Stimulated activated CD8-positive, alpha-beta memory T cell treated with anti-CD3 and anti-CD28 coated beads, Interleukin-4, amount 100 ng/mL, for 1 hour (primary cell): ENCODE data around the gene P4HA3.
A peak's percentile ranks its signal among the peaks of the same experiment; 100 is the strongest.

ENCODE experiments used
- DNase-seq, 2 donors: peaks; one replicate each; pipeline ENCODE4 v3.0.0-alpha.2; 2020; ENCODE audit warnings: low read depth in 2 of 2, low spot score in 1 of 2

P4HA3 gene

DNA sequence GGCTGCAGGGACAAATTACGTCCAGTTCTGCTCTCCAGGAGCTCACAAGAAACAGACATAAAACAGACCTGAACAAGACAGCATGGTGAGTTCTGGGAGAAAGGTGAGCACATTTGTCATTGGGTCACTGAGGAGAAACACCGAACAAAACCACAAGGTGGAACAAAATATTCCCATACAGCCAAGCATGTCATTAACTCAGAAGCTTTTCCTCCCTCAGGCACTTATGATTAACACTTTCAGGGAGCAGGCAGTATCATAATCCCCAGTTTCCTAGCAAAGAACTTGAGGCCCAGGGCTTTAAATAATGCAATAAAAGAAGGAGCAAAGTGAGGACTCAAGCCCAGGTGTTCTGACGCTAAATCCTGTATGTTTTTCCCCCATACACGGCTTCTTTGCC lies 43.0 kb downstream of the P4HA3 start:
- DNase-seq = no peak

DNA sequence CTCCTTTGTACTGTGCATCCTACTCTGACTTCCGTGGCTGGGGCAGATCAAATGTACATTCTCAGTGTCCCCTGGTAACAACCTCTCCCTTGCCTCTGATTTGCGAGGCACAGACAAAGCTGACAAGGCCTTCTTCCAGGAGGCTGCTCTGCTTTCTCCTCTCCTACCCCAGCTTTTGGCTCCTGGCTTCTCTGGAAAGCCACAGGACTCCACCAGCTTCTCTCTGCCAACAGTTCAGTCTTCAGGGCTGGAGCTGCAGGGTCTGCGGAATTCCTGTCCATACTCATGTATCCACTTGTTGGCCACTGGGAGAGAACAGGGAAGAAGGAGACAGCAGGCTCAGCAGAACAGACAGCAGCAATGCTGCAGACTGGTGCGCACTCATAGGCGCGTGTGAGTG lies 44.4 kb downstream of the P4HA3 start:
- DNase-seq = no peak

DNA sequence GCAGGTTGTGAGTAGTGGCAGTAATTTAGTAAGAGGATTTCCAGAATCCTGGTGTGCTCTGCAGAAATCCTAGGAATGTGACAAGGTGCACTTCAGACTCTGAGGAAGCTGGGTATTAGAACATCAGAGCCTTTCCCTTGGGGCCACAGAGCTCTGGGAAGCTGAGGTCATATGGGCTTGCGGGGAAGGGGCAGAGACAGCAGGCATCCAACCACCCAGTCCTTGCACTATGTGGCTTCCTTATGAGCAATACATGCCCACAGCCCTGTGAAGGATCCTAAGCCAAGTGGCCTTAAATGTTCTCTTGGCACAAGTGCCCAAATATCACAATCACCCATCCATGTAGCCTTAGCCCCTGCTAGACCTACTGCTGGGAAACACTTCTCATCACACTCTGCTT lies 46.2 kb downstream of the P4HA3 start:
- DNase-seq = no peak

DNA sequence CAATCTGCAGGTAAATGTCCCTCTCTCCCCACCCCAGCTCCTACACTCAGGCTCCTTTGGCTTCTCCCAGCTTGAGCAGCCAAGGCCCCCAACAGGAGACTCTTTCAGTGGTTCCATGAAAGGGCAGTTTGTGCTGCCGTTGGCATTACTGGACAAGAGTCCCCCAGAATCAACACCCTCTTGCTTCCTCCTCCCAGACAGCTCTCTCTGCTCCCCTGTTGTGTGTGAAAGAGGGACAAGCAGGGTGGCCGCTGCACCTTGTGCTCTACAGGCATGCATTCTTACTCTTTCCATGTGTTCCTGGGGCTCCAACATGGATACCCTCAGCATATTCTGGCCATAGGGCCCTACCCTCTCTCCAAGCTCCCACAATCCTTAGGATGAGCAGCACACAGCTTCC lies 48.7 kb downstream of the P4HA3 start:
- no peak for DNase-seq

DNA sequence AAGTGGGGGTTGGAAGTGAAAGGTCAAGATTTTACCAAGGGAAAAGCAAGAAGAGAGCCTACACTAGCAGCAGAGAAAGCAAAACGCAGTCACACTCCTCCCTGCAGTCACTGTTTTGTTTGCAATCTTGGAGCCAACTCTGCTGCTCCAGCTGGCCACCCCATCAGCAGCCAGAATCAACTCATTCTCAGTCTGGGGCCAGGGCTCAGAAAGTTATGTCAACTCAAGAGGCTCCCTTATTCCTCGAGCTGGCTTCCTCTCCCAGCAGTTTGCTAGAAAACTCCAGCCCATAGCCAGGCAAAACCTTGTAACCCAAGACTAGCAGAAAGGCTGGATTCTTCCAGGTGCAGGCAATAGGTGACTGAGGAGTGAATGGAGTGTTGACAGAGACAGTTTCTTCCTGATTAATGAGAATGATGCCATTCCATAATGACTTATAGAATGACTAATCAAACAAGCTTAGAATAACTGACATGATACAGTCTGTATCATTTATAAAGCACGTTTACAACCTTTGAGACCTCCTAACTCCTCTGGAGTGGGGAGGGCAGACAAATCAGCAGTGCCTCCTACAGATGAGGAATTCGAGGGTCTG lies 53.4 kb downstream of the P4HA3 start:
- DNase-seq = no peak

DNA sequence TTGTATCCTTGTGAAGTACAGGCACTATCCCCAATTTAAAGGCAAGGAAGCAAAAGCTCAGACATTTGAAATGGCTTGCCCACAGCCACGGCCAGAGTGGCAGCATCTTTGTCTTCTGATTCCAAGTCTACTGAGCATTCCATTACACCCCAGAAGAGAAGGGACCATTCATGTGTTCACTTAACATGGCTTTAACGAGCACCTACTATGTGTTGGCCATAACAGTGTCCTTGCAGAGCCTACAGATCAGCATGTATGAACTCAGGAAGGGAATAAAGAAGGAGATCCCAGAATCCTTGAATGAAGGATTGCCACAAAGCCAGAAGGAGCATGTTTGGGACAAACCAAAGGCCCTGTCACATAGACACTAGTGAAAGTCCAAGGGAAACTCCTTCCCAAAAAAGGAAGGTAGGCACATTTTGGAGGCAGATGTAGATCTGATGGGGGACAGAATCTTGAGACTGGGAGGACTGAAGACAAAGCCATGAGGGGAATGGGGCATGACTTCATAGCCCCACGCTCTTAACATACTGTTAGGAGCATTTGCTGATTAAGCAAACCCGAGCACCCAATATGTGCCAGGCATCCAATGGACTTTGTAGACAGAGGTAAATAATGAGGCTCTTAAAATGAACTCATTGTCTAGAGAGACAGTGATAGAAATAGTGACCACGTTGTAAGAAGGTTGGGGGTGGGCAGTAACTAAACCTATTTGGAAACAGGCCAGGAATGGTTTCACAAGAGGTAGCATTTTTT lies 54.9 kb downstream of the P4HA3 start:
- no peak for DNase-seq

DNA sequence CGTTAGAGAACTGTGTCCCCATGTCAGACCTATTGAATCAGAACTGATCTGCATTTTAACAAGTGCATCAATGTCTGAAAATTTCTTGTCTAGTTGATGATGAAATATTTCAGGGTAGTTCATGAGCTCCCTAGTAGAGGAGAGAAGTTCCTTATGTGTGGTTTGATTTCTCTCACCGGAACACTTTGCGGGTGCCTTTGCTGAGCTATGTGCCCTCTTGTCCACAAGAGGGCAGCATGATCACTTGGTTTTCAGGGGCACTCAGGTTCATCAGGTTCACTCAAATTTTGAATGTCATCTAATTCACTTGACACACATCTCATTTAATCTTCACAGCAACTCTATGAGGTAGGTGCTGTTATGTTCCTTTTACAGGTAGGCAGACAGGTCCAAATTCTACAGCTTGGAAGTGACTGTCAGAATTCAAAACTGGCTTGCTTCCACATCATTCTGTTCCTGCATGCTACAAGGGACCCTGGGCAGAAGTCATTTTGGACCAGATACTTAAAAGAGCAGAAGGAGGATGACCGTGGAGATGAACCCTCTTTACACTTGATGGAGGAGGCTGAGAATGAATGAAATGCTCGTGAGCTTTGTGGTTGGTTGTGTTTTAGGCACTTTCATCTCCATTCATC lies 55.6 kb downstream of the P4HA3 start:
- DNase-seq = peak in 1 of 2 donors; percentile 29

DNA sequence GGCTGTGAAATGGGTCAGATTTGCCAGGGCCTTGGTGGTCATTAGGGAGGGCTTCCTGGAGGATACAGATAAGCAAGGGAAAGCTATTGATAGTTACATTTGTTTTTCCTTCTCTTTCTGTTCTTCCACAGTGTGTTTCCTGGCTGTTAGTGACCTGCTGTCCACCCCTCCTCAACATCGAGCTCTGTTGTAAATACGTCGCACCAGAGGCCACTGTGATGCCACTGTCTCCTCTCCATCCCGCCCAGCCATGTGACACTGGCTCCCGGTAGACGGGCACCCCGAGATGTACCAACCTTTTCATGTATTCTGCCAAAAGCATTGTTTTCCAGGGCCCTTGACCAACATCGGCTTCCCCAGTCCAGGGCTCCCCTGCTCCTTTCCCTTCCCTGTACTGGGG lies 58.1 kb downstream of the P4HA3 start:
- DNase-seq = no peak

DNA sequence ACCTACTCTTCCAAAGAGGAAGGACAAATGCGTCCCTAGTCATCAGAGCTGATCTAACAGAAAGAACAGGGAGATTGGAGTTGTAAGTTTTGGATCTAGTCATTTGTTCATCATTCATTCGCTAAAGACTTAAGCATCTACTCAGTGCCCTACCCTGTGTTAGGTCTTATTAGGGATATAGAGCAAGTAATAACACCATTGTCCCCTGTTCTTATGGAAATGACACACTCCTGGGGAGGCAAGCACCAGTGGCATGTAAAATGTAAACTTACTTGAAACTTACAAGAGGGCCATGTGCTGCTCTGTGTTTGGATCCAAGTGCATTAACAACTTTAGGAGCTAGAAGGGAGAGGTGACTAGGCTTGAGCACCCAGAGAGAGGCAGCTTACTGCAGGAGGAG lies 61.9 kb downstream of the P4HA3 start:
- DNase-seq = no peak

DNA sequence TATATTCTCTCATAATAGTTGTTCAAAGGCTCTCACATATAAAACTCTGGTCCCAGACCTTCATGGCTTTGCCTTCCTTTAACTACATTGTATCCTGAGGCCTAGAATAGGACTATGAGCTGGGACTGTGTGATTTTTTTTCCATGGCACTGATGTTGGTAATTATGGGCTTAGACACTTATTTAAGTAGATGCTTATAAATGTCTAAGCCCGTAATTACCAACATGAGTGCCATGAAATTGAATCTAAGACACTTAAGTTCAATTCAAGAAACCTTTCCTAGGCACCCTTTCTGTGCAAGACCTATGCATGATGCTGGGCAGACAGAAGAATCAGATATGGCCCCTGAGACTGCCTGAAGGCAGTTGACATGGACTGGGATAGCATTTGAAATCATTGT lies 63.0 kb downstream of the P4HA3 start:
- DNase-seq = no peak

DNA sequence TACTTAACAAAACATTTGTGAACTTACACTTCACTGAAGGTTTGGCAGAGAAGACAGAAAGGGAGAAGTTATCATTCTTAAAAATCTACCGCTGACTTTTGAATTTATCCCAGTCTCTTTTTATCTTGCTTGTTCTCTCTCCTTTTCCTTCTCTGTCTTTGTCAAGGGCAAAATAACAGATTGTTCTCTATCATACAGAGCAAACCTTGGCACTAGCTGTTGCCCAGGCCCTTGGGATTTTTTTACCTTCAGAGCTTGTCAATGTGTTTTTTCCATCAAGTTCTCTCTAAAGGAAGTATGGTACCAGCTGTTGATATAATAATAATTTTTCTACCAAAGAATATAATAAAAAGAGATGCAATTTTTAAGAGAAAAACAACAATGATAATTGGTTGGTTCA lies 73.2 kb downstream of the P4HA3 start:
- no peak for DNase-seq

DNA sequence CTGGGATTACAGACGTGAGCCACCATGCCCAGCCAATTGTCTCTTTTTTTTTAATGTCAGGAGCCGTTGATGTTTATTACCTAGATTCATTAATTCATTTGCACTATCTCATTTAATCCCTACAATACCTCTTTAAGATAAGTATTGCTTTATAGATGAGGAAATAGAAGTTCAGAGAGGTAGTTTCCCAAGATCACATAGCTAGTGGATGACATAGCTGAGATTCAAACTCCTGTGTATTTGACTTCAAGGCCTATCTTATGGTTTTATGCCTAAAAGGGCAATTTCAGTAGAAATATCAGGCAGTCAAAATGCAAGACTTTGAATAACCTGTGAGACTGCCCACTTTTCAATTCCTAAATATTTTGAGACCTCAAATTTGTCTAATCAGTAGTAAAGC lies 73.9 kb downstream of the P4HA3 start:
- DNase-seq = no peak

DNA sequence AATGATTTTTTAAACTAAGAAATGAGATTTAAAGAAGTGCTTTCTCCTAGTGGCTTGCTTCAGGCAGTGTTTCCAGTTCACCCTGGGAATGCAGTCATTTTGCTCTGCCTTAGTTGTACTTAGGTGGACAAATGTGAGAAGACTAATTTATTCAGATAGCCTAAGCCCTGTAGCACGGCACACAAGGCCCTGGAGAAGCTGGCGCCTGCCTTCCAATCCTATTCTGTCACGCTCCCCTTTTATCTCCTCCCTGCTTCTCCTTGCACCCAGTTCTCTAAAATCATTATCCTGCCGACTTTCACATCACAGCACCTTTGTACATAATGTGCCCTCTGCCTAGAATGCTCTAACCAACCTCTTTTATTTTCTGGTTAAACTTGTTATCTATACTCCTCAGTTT lies 76.3 kb downstream of the P4HA3 start:
- no peak for DNase-seq

DNA sequence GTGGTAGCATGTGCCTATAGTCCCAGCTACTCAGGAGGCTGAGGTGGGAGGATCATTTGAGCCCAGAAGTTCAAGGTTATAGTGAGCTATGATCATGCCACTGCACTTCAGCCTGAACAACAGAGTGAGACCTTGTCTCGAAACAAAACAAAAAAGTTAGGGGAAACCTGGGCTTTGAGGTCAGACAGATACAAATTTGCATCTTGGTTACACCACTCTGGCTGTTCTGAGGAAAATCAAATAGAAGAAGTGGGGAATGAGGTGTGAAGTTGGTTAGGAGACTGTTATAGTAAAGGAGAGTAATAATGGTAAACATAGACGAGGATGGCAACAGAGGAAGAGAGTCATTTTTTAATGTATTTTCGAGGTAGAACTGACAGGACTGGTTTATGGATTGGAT lies 77.8 kb downstream of the P4HA3 start:
- no peak for DNase-seq

DNA sequence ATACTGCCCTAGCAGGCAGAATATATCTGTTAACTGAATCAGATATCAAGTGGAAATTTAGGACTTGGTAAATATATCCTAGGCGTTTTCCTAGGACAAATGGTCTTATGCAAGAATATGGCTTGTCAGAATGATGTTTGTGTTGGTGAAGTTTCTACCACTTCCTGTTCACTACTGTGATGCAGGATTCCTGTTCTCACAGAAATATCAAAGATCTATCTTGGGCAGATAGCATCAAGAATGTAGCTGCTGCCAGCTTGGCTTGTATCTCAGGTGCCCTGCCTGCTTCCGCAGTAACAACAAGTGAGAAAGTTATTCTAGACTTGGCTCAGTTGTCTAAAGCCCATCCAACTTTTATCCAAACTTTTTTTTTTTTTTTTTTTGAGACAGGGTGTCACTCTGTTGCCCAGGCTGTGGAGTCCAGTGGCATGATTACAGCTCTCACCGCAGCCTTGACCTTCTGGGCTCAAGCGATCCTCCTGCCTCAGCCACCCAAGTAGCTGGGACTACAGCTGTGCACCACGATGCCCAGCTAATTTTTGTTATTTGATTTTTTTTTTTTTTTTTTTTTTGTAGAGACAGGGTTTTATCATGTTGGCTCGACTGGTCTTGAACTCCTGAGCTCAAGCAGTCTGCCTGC lies 79.0 kb downstream of the P4HA3 start:
- peak in 1 of 2 donors; percentile 6 for DNase-seq

DNA sequence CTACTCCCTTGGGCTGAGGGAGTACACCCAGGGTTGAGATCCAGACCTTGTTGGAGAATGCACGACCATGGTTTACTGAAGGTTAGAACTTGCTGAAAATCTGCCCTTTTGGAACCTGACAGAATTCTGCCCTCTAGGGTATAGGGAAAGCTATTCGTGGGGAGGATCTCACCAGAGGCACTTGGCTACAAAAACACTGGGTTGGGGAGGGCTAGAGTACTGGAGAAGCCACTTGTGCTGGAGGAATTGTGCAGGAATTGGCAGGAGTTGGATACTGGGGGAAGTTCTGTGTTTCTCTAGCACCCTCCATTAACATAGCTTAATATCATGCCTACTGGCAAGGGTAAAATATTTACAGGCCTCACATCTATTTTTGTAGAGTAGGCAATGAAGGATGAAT lies 84.5 kb downstream of the P4HA3 start:
- DNase-seq = no peak

DNA sequence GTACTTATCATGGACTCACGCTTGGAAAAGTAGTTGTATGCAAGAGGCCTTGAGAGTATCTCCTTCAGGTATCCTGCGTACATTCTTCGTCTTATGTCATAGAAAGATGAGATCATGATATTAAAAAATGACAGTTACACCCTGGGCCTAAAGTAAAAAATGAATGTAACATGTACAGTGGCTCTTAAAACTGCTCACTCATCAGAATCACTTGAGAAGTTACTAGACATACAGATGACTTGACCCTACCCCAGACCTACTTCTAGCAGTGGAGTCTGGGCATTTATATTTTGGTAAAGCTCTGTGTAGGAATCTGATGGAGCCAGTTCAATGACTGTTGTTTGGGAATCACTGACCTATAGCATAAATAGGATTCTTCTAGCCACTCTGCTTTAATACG lies 85.9 kb downstream of the P4HA3 start:
- no peak for DNase-seq

DNA sequence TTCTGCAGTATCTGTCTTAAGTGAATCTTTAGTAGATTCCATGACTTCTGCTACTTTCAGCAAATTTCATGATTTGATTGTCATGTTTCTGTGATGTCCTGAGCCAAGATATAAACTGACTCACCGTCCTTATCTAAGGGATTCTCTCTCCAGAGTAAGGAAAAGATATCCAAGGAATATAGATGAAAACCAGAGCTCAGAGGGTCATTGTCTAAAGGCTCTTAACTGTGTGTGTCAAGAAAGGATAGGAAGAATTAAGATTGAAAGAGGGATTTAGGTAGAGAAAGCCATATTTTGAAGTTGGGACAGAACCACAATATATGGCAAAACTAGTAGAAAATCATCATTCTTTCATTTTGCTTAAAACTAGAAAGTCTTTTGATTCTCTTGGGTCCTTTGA lies 89.6 kb downstream of the P4HA3 start:
- DNase-seq = no peak

DNA sequence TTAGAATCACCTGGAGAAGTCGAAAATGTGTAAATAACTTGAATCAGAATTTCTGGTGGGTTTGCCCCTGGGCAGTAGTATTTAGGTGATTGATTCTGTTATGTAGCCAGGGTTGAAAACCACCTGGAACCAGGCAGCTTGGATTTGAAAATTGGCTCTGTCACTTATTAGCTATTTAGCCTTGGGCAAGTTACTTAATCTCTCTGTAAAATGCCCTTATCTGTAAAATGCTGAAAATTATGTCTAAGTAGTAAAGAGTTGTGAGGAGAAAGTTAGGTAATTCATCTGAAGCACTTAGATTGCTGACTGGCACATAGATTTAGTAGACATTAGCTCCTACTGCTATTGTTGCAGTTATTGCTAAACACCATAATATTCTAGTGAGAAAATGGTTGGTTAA lies 91.1 kb downstream of the P4HA3 start:
- no peak for DNase-seq
